ENCODE measurements around the gene MAPK10.
"Not testable (repeated sequence)": the region's sequence is repeated elsewhere in the genome, so short reads cannot be mapped to it uniquely, and the experiment has no call there.

The MAPK10 gene

GRCh38 chr4:86184216-86184900 is 175.5 kb downstream of the MAPK10 start:
- no peak for DNase-seq (ENCODE audit: low spot score)

DNA sequence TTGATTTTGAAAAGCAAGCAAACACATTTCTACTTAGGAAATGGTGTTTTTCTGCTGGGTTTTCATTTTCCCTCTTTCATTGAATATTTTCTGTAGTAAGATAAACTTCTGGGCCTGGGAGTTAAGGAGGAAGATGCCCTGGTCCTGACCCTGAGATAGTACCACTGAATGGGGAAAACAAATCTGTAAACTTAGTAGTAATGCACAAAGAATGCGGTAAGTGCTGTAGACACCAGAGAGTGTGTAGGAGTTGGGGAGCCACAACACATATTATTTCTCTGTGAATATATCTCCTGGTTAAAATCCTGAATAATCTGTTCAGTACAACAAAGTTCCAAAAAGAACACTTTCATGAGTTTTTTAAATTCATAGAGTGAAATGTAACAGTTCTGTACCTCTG is 178.3 kb downstream of the MAPK10 start:
- peak; percentile 20 for DNase-seq (ENCODE audit: low spot score)

- DNase-seq (ENCODE audit: low spot score), result no peak
These were observed 181.6 kb downstream of the MAPK10 start for GRCh38 chr4:86178211-86178610.

DNA sequence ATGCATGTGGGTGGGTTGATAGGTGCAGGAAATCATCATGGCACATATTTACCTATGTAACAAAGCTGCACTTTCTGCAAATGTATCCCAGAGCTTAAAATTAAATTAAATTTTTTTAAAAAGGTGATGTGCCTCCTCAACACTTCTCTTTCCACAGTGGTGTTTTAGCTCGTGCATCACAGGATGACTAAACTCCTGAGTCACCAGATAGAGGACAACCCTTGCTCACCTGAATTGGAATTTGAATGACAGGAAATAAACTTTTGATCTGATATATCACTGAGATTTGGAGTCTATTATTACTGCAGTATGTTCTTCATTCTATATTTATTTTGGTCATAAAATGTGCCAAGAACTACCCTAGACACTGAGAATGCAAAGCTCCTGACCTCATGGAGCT is 185.3 kb downstream of the MAPK10 start:
- DNase-seq (ENCODE audit: low spot score), result peak; percentile 38

GRCh38 chr4:86168335-86168734 is 191.5 kb downstream of the MAPK10 start:
- not testable (repeated sequence) for DNase-seq (ENCODE audit: low spot score)

- DNase-seq (ENCODE audit: low spot score), result peak; percentile 13
These were observed 199.4 kb downstream of the MAPK10 start for GRCh38 chr4:86160426-86160825.

DNA sequence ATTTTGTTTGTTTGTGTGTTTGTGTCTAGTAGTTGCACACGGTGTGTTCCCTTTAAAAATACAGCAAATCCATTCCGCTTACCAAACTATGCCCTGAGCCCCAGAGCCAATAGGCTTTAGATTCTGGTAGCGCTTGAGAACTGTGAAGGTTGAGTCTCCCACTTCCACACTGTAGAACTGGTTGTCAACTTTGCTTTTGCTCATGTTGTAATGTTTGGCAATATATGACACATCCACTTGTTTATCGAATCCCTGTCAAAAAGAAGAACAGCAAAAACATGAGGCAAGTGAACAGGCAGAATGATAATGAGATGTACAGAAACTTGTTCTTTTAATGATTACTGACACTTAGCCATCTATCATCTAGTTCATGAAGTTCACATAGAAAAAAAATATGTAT is 200.6 kb downstream of the MAPK10 start:
- no peak for DNase-seq (ENCODE audit: low spot score)

- no peak for DNase-seq (ENCODE audit: low spot score)
These were observed 203.3 kb downstream of the MAPK10 start for GRCh38 chr4:86156531-86156930.

GRCh38 chr4:86155766-86156165 is 204.1 kb downstream of the MAPK10 start:
- DNase-seq (ENCODE audit: low spot score), result peak; percentile 36

- no peak for DNase-seq (ENCODE audit: low spot score)
These were observed 207.4 kb downstream of the MAPK10 start for GRCh38 chr4:86152454-86152853.

DNA sequence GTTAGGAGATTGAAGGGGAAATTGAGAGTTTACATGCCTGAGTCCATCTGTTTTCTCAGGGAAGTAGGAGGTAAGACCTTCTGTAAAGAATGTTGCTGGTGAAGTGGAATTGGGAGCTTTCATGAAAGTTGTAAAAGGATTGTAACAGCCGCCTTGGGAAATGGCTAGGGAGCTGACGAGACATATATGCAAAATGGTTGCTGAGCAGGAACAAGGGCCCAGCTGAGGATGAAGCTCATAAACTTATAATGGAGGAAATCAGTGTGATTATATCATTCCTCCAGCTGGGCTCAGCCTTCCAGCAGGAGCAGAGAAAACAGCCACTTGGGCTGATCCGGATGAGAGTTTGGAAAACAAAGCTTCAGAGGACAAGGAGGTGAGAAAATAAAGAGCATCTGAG is 208.7 kb downstream of the MAPK10 start:
- DNase-seq (ENCODE audit: low spot score), result no peak

GRCh38 chr4:86141161-86141560 is 218.7 kb downstream of the MAPK10 start:
- DNase-seq (ENCODE audit: low spot score), result no peak

DNA sequence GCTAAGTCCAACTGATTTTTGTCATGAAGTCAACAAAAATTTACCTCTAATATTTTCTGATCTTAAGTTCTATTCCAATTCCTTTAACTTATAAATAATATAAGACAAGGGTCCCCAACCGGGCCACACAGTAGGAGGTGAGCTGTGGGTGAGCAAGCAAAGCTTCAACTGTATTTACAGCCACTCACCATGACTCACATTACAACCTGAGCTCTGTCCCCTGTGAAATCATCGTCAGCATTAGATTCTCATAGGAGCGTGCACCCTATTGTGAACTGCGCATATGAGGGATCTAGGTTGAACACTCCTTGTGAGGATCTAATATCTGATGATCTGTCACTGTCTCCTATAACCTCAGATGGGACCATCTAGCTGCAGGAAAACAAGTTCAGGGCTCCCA is 227.4 kb downstream of the MAPK10 start:
- DNase-seq (ENCODE audit: low spot score), result peak; percentile 24

DNA sequence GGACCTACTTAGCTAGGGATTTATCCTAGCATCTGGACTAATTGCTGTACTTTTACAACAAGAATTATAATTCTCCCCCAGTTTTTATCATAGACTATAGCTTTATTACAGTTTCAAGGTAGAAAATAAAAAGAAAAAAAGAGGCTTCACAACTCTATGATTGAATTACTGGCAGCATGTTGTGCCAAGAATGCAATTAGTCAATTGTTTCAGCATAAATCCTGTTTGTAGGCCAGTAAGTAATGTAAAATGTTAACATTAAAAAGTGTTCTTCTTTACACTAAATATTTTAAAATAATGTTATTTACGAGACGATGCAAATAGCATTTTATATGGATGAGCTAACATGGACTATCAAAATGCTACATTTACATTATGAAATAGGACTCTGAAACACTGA is 228.4 kb downstream of the MAPK10 start:
- no peak for DNase-seq (ENCODE audit: low spot score)

- no peak for DNase-seq (ENCODE audit: low spot score)
These were observed 229.5 kb downstream of the MAPK10 start for GRCh38 chr4:86130160-86130933.

DNA sequence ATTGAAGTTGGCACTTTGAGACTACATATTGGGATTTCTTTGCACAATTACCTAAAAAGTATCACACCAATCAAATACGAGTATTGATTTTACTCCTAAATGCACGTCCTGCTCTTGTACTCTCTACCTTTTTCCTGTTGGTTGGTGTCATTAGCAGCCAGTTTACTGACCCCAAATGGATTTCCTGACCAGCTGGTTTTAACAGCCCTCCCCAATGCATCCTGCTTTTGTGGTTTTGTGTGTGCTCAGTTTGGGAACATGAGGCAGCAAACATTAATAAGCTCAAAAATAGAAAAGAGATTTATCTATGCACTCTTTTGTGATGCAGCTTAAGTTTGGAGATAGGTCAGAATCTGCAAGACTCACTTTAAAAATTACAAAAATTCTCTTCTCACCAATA is 230.3 kb downstream of the MAPK10 start:
- no peak for DNase-seq (ENCODE audit: low spot score)

DNA sequence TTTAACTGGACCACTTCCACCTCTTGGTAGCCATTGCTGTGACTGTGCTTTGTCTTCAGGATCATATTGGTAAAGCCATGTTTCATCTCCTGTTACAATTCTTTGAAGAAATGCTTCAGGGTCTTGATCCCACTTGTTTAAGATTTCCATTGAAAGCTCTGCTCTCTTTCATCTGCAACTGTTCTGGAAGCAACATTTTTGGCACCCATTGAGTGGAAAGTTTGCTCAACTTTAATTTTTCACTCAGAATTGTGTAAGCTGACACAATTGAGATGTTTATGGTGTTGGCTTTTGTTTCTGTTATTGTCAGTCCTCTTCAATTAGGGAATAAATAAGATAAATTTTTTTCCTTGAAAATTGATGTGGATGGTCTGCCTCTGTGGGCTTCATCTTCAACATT is 237.4 kb downstream of the MAPK10 start:
- no peak for DNase-seq (ENCODE audit: low spot score)

- DNase-seq (ENCODE audit: low spot score), result no peak
These were observed 241.1 kb downstream of the MAPK10 start for GRCh38 chr4:86118711-86119110.

DNA sequence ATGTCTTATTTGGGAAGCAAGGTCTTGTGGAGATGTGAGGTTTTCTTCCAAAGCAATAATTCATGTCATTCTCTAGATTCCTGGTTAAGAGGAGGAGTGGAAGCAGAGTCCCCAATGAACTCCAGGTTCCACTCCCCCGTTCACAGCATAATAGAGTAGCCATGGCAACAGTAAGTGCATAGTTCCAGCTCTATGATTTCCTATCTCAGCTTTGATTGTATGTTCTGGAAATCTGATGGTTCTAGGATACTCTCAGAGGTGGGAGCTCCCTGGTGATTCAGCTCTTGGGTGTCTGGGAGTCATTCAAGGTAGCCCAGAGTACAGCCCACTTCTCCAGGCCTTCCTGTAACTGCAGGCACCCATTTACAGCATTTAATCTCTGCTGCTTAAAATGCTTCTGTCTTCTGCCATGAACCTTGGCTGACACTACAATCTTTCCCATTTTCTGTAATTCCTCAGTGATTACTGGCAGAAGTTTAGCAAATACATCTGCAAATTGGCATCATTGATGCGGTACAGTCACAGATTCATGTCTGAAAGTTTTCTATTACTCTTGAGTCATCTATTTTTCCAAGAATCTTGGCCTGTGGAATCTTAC is 242.0 kb downstream of the MAPK10 start:
- peak; percentile 69 for DNase-seq (ENCODE audit: low spot score)

DNA sequence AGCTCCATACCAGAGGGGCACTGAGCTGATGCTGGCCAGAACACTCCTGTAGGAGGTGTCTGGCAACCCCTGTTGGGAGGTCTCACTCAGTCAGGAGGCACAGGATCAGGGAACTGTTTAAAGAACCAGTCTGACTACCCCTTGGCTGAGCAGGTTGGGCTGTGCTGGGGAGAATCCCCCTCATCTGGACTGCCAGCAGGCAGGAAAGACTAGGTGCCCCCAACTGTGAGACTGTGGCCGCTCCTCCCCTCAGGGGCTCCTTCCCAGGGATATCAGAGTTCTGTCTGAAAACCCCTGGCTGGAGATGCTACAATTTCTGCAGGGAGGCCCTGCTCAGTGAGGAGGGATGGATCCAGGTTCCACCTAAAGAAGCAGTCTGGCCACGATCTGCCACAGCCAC is 245.3 kb downstream of the MAPK10 start:
- DNase-seq (ENCODE audit: low spot score), result no peak

- DNase-seq (ENCODE audit: low spot score), result no peak
These were observed 251.0 kb downstream of the MAPK10 start for GRCh38 chr4:86108834-86109233.

DNA sequence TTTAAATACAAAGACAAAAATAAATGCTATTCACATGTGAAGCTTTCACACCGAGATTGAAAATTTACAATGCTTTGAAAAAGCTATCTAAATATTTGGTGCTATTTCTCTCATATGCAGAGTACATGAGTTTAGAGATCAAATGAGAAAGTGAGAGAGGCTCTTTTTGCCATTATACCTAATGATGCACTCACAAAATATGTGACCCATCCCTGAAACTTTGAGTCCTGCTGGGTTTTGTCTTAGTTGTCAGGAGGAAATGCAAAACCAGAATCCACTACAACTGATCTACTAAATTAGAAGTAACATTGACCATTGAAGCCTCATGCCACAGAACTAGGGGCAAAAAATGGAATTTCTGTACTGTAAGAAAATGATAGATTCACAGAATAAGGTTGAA is 251.7 kb downstream of the MAPK10 start:
- DNase-seq (ENCODE audit: low spot score), result peak; percentile 25

DNA sequence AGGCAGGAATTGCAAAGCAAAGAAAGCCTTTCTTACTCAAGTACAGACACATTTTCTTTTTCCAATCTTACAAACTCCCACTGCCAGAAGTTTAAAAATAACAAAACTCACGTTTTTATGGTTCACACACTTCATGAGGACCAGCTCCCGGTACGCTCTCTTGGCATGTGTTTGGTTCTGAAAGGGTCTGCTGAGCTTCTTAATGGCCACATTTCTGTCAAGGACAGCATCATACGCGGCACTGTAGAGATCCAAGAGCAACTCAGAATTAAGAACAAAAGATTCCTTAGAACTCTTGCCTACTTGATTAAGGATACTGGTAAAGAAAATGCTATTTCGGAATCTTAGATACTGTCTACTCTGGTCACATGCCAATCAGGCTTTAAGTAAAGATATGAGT is 252.7 kb downstream of the MAPK10 start:
- no peak for DNase-seq (ENCODE audit: low spot score)
